ENCODE data around the gene TCF3. TPM values are rescaled to one million over a fixed set of nuclear protein-coding genes. Genes with fewer than 3 reads are reported as not detected.
A peak's percentile ranks its signal among the peaks of the same experiment; 100 is the strongest.

TCF3 gene
- total and polyA plus RNA-seq, 2 of the 8 experiments (the other 6 are each of a cell fraction or from before 2014, with no cell fraction given) = 241 to 348 TPM

GRCh38 chr19:1624458-1624857 lies 28.0 kb downstream of the TCF3 start (continued):
- TF ChIP-seq GABPA (IDR thresholded peaks at IDR 0.05; ENCODE audit: borderline replicate concordance, insufficient read depth, low read length) (peak; percentile 68; the same call in 1 of the 2 replicates), FOSL1 (IDR thresholded peaks at IDR 0.05; ENCODE audit: insufficient read depth, low read depth, low read length) (no peak), ASH2L (IDR thresholded peaks at IDR 0.05; ENCODE audit: low read length) (no peak), CREB1 (IDR thresholded peaks at IDR 0.05) (0 out of 2 replicates have a peak, but pooled peaks have one; percentile 44), CEBPB (IDR thresholded peaks at IDR 0.05; ENCODE audit: low read depth, low read length) (no peak), CHD2 (IDR thresholded peaks at IDR 0.05; ENCODE audit: low read length) (no peak), SIN3A (conservative IDR thresholded peaks at IDR 0.05 in 1 of 2, IDR thresholded peaks at IDR 0.05 in 1 of 2; ENCODE audit: low read depth in 1 of 2, low read length in 2 of 2) (0 out of 4 replicates have a peak, but pooled peaks of 1 of the 2 experiments have one; percentile 33), EGR1 (IDR thresholded peaks at IDR 0.05; ENCODE audit: borderline replicate concordance, low read depth, low read length) (peak; percentile 15; the same call in 1 of the 2 replicates), GTF2F1 (IDR thresholded peaks at IDR 0.05; ENCODE audit: borderline replicate concordance, low read depth, low read length) (no peak)

All from H1 (cell line).